OCI-LY1 (cell line): Measurements from ENCODE around the gene LRCH1.

Experiments
- H2AFZ ChIP-seq: fragments of 200-600 bp; sonication (generic), shearing (Covaris generic); 2 replicates; pipeline ENCODE4 v1.6.0; 2014; ENCODE audit warnings: antibody characterized with exemption, mild to moderate bottlenecking, low read length
- H3F3A ChIP-seq: fragments of 200-600 bp; sonication (generic), shearing (Covaris generic); 2 replicates; pipeline ENCODE4 v1.6.0; 2014; ENCODE audit warnings: mild to moderate bottlenecking, antibody characterized with exemption, low read length, moderate library complexity; ENCODE audit not compliant: insufficient read depth
- H3K27ac ChIP-seq: fragments of 200-600 bp; sonication (generic); 2 replicates; pipeline ENCODE4 v1.5.1; 2014; ENCODE audit warnings: low read length, mixed run types, mild to moderate bottlenecking, low read depth; ENCODE audit not compliant: poor library complexity, severe bottlenecking
- H3K27me3 ChIP-seq: fragments of 200-600 bp; sonication (generic); 2 replicates; pipeline ENCODE4 v1.6.0; 2014; ENCODE audit warnings: antibody characterized with exemption, mild to moderate bottlenecking, low read length, moderate library complexity; ENCODE audit not compliant: insufficient read depth
- H3K36me3 ChIP-seq: fragments of 200-600 bp; sonication (generic); 2 replicates; pipeline ENCODE4 v1.6.1; 2014; ENCODE audit warnings: mild to moderate bottlenecking, antibody characterized with exemption, low read length, moderate library complexity, mixed read lengths; ENCODE audit not compliant: insufficient read depth
- H3K4me1 ChIP-seq: fragments of 200-600 bp; sonication (generic); 2 replicates; pipeline ENCODE4 v1.5.1; 2014; ENCODE audit warnings: mild to moderate bottlenecking, low read length, moderate library complexity; ENCODE audit not compliant: insufficient read depth, severe bottlenecking
- H3K4me2 ChIP-seq: fragments of 200-600 bp; sonication (generic), shearing (Covaris generic); 2 replicates; pipeline ENCODE4 v1.6.1; 2014; ENCODE audit warnings: low read length
- H3K4me3 ChIP-seq: fragments of 200-600 bp; sonication (generic); 2 replicates; pipeline ENCODE4 v1.5.1; 2014; ENCODE audit warnings: low read length, low read depth, mild to moderate bottlenecking, mixed read lengths; ENCODE audit not compliant: poor library complexity, severe bottlenecking
- H3K79me2 ChIP-seq: fragments of 200-600 bp; shearing (Covaris generic); 2 replicates; pipeline ENCODE4 v1.6.1; 2016; ENCODE audit warnings: mixed run types, low read length, mixed read lengths; ENCODE audit not compliant: insufficient read depth
- H3K9ac ChIP-seq: fragments of 200-600 bp; sonication (generic), shearing (Covaris generic); 2 replicates; pipeline ENCODE4 v1.6.1; 2014; ENCODE audit warnings: mild to moderate bottlenecking, low read length, mixed read lengths
- H3K9me2 ChIP-seq: fragments of 200-600 bp; sonication (generic), shearing (Covaris generic); 2 replicates; pipeline ENCODE4 v1.6.1; 2014; ENCODE audit warnings: low read depth, mild to moderate bottlenecking, low read length, mixed read lengths
- H3K9me3 ChIP-seq: fragments of 200-600 bp; shearing (Covaris generic); 2 replicates; pipeline ENCODE4 v1.6.1; 2014; ENCODE audit warnings: low read length, mixed read lengths
- H4K20me1 ChIP-seq: fragments of 200-600 bp; sonication (generic), shearing (Covaris generic); 2 replicates; pipeline ENCODE4 v1.6.0; 2016; ENCODE audit warnings: mild to moderate bottlenecking, low read length; ENCODE audit not compliant: insufficient read depth
- CTCF ChIP-seq: fragments of 200-600 bp; sonication (generic), shearing (Covaris generic); IDR thresholded peaks from 2 replicates; pipeline ENCODE4 v1.5.1; 2017; ENCODE audit warnings: mild to moderate bottlenecking, antibody characterized with exemption, low read length, moderate library complexity, mixed read lengths
- EZH2 ChIP-seq: fragments of 200-600 bp; sonication (generic), shearing (Covaris generic); IDR thresholded peaks from 2 replicates; pipeline ENCODE4 v1.8.0; 2017; ENCODE audit warnings: borderline replicate concordance, mixed run types, mild to moderate bottlenecking, antibody characterized with exemption, low read length, moderate library complexity, mixed read lengths

LRCH1 gene

GRCh38 chr13:46543287-46543686, 9.7 kb upstream of the LRCH1 start:
- H3K4me1 ChIP-seq, result no peaks in the 10 kb centered on the region
- no peak overlapping the region for H3K4me2 ChIP-seq
- H3K9me3 ChIP-seq, result no peaks in the 10 kb centered on the region
- no peaks in the 10 kb centered on the region for H3K36me3 ChIP-seq
- TF ChIP-seq EZH2 (no peak), CTCF (no peak)
- H3K4me3 ChIP-seq, result no peak overlapping the region
- H2AFZ ChIP-seq, result no peak overlapping the region
- no peaks in the 10 kb centered on the region for H3F3A ChIP-seq
- no peak overlapping the region for H3K27ac ChIP-seq
- no peaks in the 10 kb centered on the region for H3K79me2 ChIP-seq
- no peaks in the 10 kb centered on the region for H3K9me2 ChIP-seq
- H3K27me3 ChIP-seq, result 0 out of 2 replicates have a peak, but pooled peaks cover 4% of the 10 kb centered on the region
- H3K9ac ChIP-seq, result no peak overlapping the region
- H4K20me1 ChIP-seq, result no peaks in the 10 kb centered on the region

DNA sequence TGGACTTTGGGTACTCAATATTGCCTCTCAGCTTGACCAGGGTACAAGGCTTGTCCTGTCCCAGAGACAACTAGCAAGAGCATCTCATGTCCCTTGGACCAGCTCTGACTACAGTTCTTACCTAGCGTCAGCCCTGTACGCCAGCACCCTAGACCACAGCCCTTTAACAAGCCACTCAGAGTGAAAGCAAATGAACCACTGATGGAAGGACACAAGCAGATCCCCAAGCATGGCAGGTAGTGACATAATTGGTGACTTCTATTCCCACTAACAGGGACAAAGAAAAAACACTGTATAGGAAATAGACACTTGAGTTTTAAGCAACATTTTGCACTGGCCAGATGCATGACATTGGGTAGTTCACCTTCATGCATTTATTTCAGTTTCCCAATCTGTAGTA, 8.8 kb upstream of the LRCH1 start:
- H3K36me3 ChIP-seq, result no peaks in the 10 kb centered on the region
- no peak overlapping the region for H2AFZ ChIP-seq
- H3K79me2 ChIP-seq, result no peaks in the 10 kb centered on the region
- no peak overlapping the region for H3K9ac ChIP-seq
- H4K20me1 ChIP-seq, result no peaks in the 10 kb centered on the region
- H3K9me2 ChIP-seq, result no peaks in the 10 kb centered on the region
- TF ChIP-seq CTCF (no peak), EZH2 (no peak)
- no peak overlapping the region for H3K4me2 ChIP-seq
- no peaks in the 10 kb centered on the region for H3F3A ChIP-seq
- no peak overlapping the region for H3K27ac ChIP-seq
- no peaks in the 10 kb centered on the region for H3K4me1 ChIP-seq
- H3K27me3 ChIP-seq, result 0 out of 2 replicates have a peak, but pooled peaks cover 4% of the 10 kb centered on the region
- H3K4me3 ChIP-seq, result no peak overlapping the region
- H3K9me3 ChIP-seq, result no peaks in the 10 kb centered on the region

GRCh38 chr13:46544811-46545210, 8.2 kb upstream of the LRCH1 start:
- Histone ChIP-seq H3K9ac (no peak overlapping the region), H2AFZ (no peak overlapping the region), H3K9me3 (no peaks in the 10 kb centered on the region), H3K27me3 (0 out of 2 replicates have a peak, but pooled peaks cover 4% of the 10 kb centered on the region), H3K9me2 (no peaks in the 10 kb centered on the region), H4K20me1 (no peaks in the 10 kb centered on the region), H3K36me3 (no peaks in the 10 kb centered on the region), H3K4me2 (no peak overlapping the region), H3K79me2 (no peaks in the 10 kb centered on the region), H3K27ac (no peak overlapping the region), H3F3A (no peaks in the 10 kb centered on the region), H3K4me3 (no peak overlapping the region), H3K4me1 (no peaks in the 10 kb centered on the region)
- TF ChIP-seq EZH2 (no peak), CTCF (no peak)
